ENCODE measurements around the gene ADAM23. TPM values are rescaled to one million over a fixed set of nuclear protein-coding genes. Genes with fewer than 3 reads are reported as not detected.

Gene ADAM23
- total and polyA plus RNA-seq, 2 of the 13 experiments (the other 11 are each of a cell fraction or from before 2014, with no cell fraction given): 0.04 TPM; not detected in 1

DNA sequence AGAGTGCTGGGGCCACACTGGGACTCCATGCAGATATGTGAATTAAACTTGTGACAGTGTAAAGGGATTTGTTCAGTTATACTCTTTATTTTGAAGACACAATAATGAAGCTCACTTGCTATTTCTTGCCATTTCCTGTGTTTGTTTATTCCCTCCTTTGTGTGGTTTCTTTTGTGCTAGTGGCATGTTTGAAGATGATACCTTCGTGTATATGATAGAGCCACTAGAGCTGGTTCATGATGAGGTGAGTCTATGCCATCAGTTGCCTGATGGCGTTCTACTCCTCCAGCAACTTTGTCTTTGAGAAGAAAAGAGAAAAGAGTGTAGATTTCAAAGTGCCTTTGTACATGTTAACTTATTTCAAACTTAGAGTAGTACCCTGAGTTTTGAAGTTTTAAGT is 99.7 kb downstream of the ADAM23 start (continued):
- TF ChIP-seq ZNF558 (CRISPR knock-in tag; IDR thresholded peaks at IDR 0.05; ENCODE audit: borderline replicate concordance) (no peak), ZNF350 (CRISPR knock-in tag; IDR thresholded peaks at IDR 0.05; ENCODE audit: borderline replicate concordance, low read depth) (no peak), BRCA1 (CRISPR knock-in tag; IDR thresholded peaks at IDR 0.05) (no peak), HHEX (CRISPR knock-in tag; IDR thresholded peaks at IDR 0.05) (no peak), KLF16 (CRISPR knock-in tag; IDR thresholded peaks at IDR 0.05) (no peak)

DNA sequence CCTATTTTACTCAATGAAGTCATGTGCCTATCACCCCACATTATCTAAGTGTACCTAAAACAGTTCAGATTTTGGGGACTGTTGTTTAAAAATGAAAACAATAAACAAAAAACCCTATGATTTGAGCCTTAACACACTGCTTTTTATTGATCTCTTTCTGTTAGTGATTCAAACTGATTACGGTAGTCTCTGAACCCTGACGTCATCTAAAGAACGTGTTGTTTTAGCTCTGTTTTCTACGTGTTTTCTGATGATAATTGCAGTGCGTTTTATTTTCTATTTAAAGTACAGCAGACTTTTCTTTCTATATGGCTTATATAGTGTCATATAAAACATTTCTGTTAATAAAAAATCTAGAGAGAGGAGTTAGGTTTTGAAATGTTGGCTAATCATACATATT is 105.1 kb downstream of the ADAM23 start:
- CTCF ChIA-PET (ENCODE audit: low intra/inter-chr PET ratio, low total read pairs): no interaction called here
- no peak for ATAC-seq

More for the DNA sequence above, 105.1 kb downstream of the ADAM23 start:
- no peak overlapping the region for H3K27ac ChIP-seq (ENCODE audit: extremely low read length, insufficient read depth, low read length)
- BruUV-seq (replicated peaks): no TSS peak
- WGBS (ENCODE audit: low lambda C conversion rate): 7% methylated on average over 5 of the region's 5 CpGs
- H3K4me2 ChIP-seq (ENCODE audit: low read depth, low read length): no peak overlapping the region
- in situ Hi-C loops (cut with HindIII; ENCODE audit: extremely low pct_ligation_motif_present, low pct_unique_long_range_greater_than_20kb): no loop called here
- H3K36me3 ChIP-seq (replicated peaks in 1 of 2; ENCODE audit: control insufficient read depth in 1 of 2, insufficient read depth in 2 of 2, low read length in 2 of 2): no peaks in the 10 kb centered on the region
- no peak overlapping the region for H3K4me3 ChIP-seq (replicated peaks in 1 of 3; ENCODE audit: insufficient read depth in 1 of 3, low read depth in 2 of 3, low read length in 3 of 3)
- FAIRE-seq (no peak), DNase-seq (ENCODE audit: low spot score) (no peak)
- POLR2A ChIA-PET: no interaction called here
- no peak overlapping the region for H2AFZ ChIP-seq (ENCODE audit: low read length)
- TF ChIP-seq ASH2L (IDR thresholded peaks at IDR 0.05; ENCODE audit: insufficient read length, low read depth, low read length): no peak
- TF ChIP-seq, protein P1, sequence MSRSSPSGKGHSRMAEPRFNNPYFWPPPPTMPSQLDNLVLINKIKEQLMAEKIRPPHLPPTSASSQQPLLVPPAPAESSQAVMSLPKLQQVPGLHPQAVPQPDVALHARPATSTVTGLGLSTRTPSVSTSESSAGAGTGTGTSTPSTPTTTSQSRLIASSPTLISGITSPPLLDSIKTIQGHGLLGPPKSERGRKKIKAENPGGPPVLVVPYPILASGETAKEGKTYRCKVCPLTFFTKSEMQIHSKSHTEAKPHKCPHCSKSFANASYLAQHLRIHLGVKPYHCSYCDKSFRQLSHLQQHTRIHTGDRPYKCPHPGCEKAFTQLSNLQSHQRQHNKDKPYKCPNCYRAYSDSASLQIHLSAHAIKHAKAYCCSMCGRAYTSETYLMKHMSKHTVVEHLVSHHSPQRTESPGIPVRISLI (CRISPR knock-in tag; IDR thresholded peaks at IDR 0.05; ENCODE audit: borderline replicate concordance): no peak
- peak; percentile 85 for TF ChIP-seq CREB1 (IDR thresholded peaks at IDR 0.05)
- no peak for TF ChIP-seq CREB1 (CRISPR knock-in tag; IDR thresholded peaks at IDR 0.05)
- TF ChIP-seq ATF7 (IDR thresholded peaks at IDR 0.05): peak; percentile 93
- no peak for TF ChIP-seq ATF7 (CRISPR knock-in tag; IDR thresholded peaks at IDR 0.05)
- no peaks in the 10 kb centered on the region for H3K9me3 ChIP-seq (ENCODE audit: low read length)
- H3K9ac ChIP-seq (ENCODE audit: insufficient read depth, low read depth, low read length): no peak overlapping the region
- H3K27me3 ChIP-seq (ENCODE audit: control insufficient read depth in 1 of 2, insufficient read depth in 2 of 2, low read length in 2 of 2): no peaks in the 10 kb centered on the region
- H3K79me2 ChIP-seq (ENCODE audit: insufficient read depth, low read length): no peaks in the 10 kb centered on the region
- H3K4me1 ChIP-seq (ENCODE audit: insufficient read depth, low read length): no peaks in the 10 kb centered on the region
- H4K20me1 ChIP-seq (ENCODE audit: insufficient read depth, low read length): no peaks in the 10 kb centered on the region
- intact Hi-C loops (cut with micrococcal nuclease; ENCODE audit: unreplicated experiment): no loop called here

All from HepG2 (cell line).